Astrocyte (in vitro differentiated cells and primary cell): Measurements from ENCODE around the gene KIAA1671. TPM values are rescaled to one million over a fixed set of nuclear protein-coding genes. Genes with fewer than 3 reads are reported as not detected.

Experiments used
- DNase-seq: peaks from one replicate; pipeline ENCODE4 v3.0.0-alpha.2; 2010; ENCODE audit warnings: low read depth
- FAIRE-seq: peaks from 2 replicates; lab custom pipeline; 2011; peaks lifted over from hg19 to GRCh38; lab: Jason Lieb, UNC
- H2AFZ ChIP-seq: 2 replicates; pipeline ENCODE4 v1.6.0; 2012; ENCODE audit warnings: low read depth, low read length, inconsistent platforms
- H3K27ac ChIP-seq: 2 replicates; pipeline ENCODE4 v1.5.1; 2011; ENCODE audit warnings: low read depth, low read length, inconsistent platforms
- H3K27me3 ChIP-seq: 2 replicates; pipeline ENCODE4 v1.6.0; 2011; ENCODE audit warnings: low read length, inconsistent platforms; ENCODE audit not compliant: insufficient read depth
- H3K36me3 ChIP-seq: 2 replicates; pipeline ENCODE4 v1.5.1; 2011; ENCODE audit warnings: low read length, inconsistent platforms; ENCODE audit not compliant: insufficient read depth
- H3K4me1 ChIP-seq: 2 replicates; pipeline ENCODE4 v1.5.1; 2011; ENCODE audit warnings: low read length, inconsistent platforms; ENCODE audit not compliant: insufficient read depth
- H3K4me2 ChIP-seq: 2 replicates; pipeline ENCODE4 v1.6.0; 2012; ENCODE audit warnings: low read length, inconsistent platforms
- H3K4me3 ChIP-seq: 2 replicates; pipeline ENCODE4 v1.5.1; 2011; ENCODE audit warnings: low read depth, mild to moderate bottlenecking, low read length, inconsistent platforms; ENCODE audit not compliant: insufficient read depth
- H3K79me2 ChIP-seq: 2 replicates; pipeline ENCODE4 v1.6.0; 2012; ENCODE audit warnings: mild to moderate bottlenecking, low read length, inconsistent platforms; ENCODE audit not compliant: insufficient read depth
- H3K9ac ChIP-seq: 2 replicates; pipeline ENCODE4 v1.6.0; 2012; ENCODE audit warnings: mild to moderate bottlenecking, low read length, inconsistent platforms
- H3K9me3 ChIP-seq: 2 replicates; pipeline ENCODE4 v1.5.1; 2012; ENCODE audit warnings: low read depth, mild to moderate bottlenecking, low read length, inconsistent platforms; ENCODE audit not compliant: insufficient read depth
- H4K20me1 ChIP-seq: 2 replicates; pipeline ENCODE4 v1.6.0; 2012; ENCODE audit warnings: low read length, inconsistent platforms; ENCODE audit not compliant: insufficient read depth
- H3K27ac Mint-ChIP-seq: one replicate; pipeline ENCODE4 v1.8.0; 2021; ENCODE audit warnings: mild to moderate bottlenecking, mixed read lengths; ENCODE audit not compliant: unreplicated experiment
- H3K27me3 Mint-ChIP-seq: one replicate; pipeline ENCODE4 v1.8.0; 2021; ENCODE audit warnings: low read depth, mixed read lengths; ENCODE audit not compliant: unreplicated experiment
- H3K36me3 Mint-ChIP-seq: one replicate; pipeline ENCODE4 v1.8.0; 2021; ENCODE audit warnings: low read depth, mixed read lengths; ENCODE audit not compliant: unreplicated experiment
- H3K4me1 Mint-ChIP-seq: one replicate; pipeline ENCODE4 v1.8.0; 2021; ENCODE audit warnings: low read depth, mixed read lengths; ENCODE audit not compliant: unreplicated experiment
- H3K4me3 Mint-ChIP-seq: one replicate; pipeline ENCODE4 v1.8.0; 2021; ENCODE audit warnings: mild to moderate bottlenecking, moderate library complexity, mixed read lengths; ENCODE audit not compliant: unreplicated experiment
- H3K9me3 Mint-ChIP-seq: one replicate; pipeline ENCODE4 v1.8.0; 2021; ENCODE audit warnings: mild to moderate bottlenecking, mixed read lengths; ENCODE audit not compliant: unreplicated experiment
- CTCF ChIP-seq: IDR thresholded peaks from 2 replicates; pipeline ENCODE4 v1.5.1; 2011; ENCODE audit warnings: low read depth, mild to moderate bottlenecking, inconsistent platforms, low read length, moderate library complexity; ENCODE audit not compliant: insufficient read depth
- EZH2 ChIP-seq: IDR thresholded peaks from 2 replicates; pipeline ENCODE4 v1.6.1; 2012; ENCODE audit warnings: mild to moderate bottlenecking, low read length, inconsistent platforms; ENCODE audit not compliant: insufficient read depth
- total RNA-seq: library from RNA; stranded (reverse); gene quantifications from 2 replicates; pipeline ENCODE4 v1.2.1, GENCODE V29; 2021

The KIAA1671 gene
- total RNA-seq, 1 donor from 2014 or later = 28.4 TPM

GRCh38 chr22:25086902-25087282 is 134.4 kb downstream of the KIAA1671 start:
- no peak overlapping the region for H3K27ac Mint-ChIP-seq
- no peak for DNase-seq
- peaks cover 1% of the 10 kb centered on the region for H3K27me3 Mint-ChIP-seq
- H3K9me3 Mint-ChIP-seq = no peaks in the 10 kb centered on the region
- Histone ChIP-seq H3K9me3 (no peaks in the 10 kb centered on the region), H3K27ac (no peak overlapping the region), H3K9ac (no peak overlapping the region), H4K20me1 (no peaks in the 10 kb centered on the region), H3K79me2 (no peaks in the 10 kb centered on the region), H3K36me3 (no peaks in the 10 kb centered on the region), H3K4me3 (no peak overlapping the region), H3K27me3 (no peaks in the 10 kb centered on the region), H3K4me2 (no peak overlapping the region), H2AFZ (no peak overlapping the region), H3K4me1 (no peaks in the 10 kb centered on the region)
- TF ChIP-seq CTCF = no peak
- no peak for TF ChIP-seq EZH2
- peaks cover 6% of the 10 kb centered on the region for H3K4me1 Mint-ChIP-seq
- no peak overlapping the region for H3K4me3 Mint-ChIP-seq
- no peak for FAIRE-seq
- H3K36me3 Mint-ChIP-seq = no peaks in the 10 kb centered on the region

DNA sequence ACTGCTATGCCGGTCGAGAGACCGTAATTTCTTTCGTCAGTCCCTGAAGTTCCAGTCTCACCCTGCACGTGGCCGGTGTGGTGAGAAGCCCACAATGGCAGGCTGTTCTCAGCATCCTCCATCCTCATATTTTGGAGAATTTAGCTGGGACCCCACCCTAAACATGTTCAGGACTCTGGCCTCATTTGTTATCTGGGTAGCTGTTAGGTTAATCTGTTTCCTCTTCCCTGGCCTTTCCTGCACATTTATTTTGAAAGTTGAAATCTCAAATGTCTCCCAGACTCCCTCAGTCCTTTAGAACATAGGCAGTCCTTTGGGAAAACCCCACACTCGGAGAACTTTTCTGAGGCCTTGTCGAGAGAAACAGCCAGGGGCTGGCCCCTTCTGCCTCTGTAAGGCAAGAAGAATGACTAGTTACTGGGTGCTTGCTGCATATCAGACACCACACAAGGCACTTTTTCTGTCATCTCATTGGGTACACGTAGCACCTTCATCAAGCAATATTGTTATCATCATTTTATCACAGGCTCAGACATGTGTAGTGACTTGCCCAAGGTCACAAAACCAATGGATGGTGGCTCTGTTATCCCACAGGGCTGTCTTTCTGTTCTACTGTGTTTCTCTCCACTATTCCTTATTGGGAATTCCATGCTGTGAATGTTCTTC is 137.8 kb downstream of the KIAA1671 start:
- H3K36me3 ChIP-seq = no peaks in the 10 kb centered on the region
- FAIRE-seq (no peak), DNase-seq (no peak)
- H3K4me3 ChIP-seq = no peak overlapping the region
- Mint-ChIP-seq H3K27ac (no peak overlapping the region), H3K27me3 (no peaks in the 10 kb centered on the region), H3K36me3 (peaks cover 2% of the 10 kb centered on the region), H3K4me3 (no peak overlapping the region), H3K9me3 (no peaks in the 10 kb centered on the region), H3K4me1 (peaks cover 6% of the 10 kb centered on the region)
- H3K27ac ChIP-seq = no peak overlapping the region
- H3K4me2 ChIP-seq = no peak overlapping the region
- no peaks in the 10 kb centered on the region for H3K9me3 ChIP-seq
- no peaks in the 10 kb centered on the region for H4K20me1 ChIP-seq
- TF ChIP-seq CTCF = no peak
- no peak for TF ChIP-seq EZH2
- no peak overlapping the region for H3K9ac ChIP-seq
- no peaks in the 10 kb centered on the region for H3K79me2 ChIP-seq
- H3K4me1 ChIP-seq = no peaks in the 10 kb centered on the region
- no peaks in the 10 kb centered on the region for H3K27me3 ChIP-seq
- H2AFZ ChIP-seq = no peak overlapping the region

GRCh38 chr22:25091458-25091857 is 138.9 kb downstream of the KIAA1671 start:
- Histone ChIP-seq H3K9ac (no peak overlapping the region), H4K20me1 (no peaks in the 10 kb centered on the region), H3K79me2 (no peaks in the 10 kb centered on the region), H3K4me2 (no peak overlapping the region), H3K9me3 (no peaks in the 10 kb centered on the region), H3K27me3 (no peaks in the 10 kb centered on the region), H3K4me1 (no peaks in the 10 kb centered on the region), H3K4me3 (no peak overlapping the region), H3K27ac (no peak overlapping the region), H2AFZ (no peak overlapping the region), H3K36me3 (no peaks in the 10 kb centered on the region)
- peaks cover 3% of the 10 kb centered on the region for H3K36me3 Mint-ChIP-seq
- H3K4me3 Mint-ChIP-seq = no peak overlapping the region
- TF ChIP-seq CTCF (no peak), EZH2 (no peak)
- H3K27me3 Mint-ChIP-seq = no peaks in the 10 kb centered on the region
- FAIRE-seq = no peak
- H3K9me3 Mint-ChIP-seq = no peaks in the 10 kb centered on the region
- H3K27ac Mint-ChIP-seq = no peak overlapping the region
- DNase-seq = no peak
- H3K4me1 Mint-ChIP-seq = peaks cover 7% of the 10 kb centered on the region
